Naive thymus-derived CD4-positive, alpha-beta T cell (primary cell): ENCODE measurements around the gene PIGB. TPM values are rescaled to one million over a fixed set of nuclear protein-coding genes. Genes with fewer than 3 reads are reported as not detected.
A peak's percentile ranks its signal among the peaks of the same experiment; 100 is the strongest.
"Not testable (repeated sequence)": the region's sequence is repeated elsewhere in the genome, so short reads cannot be mapped to it uniquely, and the experiment has no call there.

Experiments used
- ATAC-seq: fragments of 150-1000 bp; cut with Tn5 transposase; 2 replicates; pipeline ENCODE4 v1.10.0; 2021; ENCODE audit warnings: mild to moderate bottlenecking, moderate library complexity
- CTCF ChIA-PET: fragments of 350-600 bp; sonication (Branson Sonifier 250); formaldehyde crosslinking; loops from one replicate; lab custom pipeline; 2021; ENCODE audit warnings: antibody characterized with exemption; lab: Charles Lee
- POLR2A ChIA-PET: fragments of 350-600 bp; sonication (Branson Sonifier 250); formaldehyde crosslinking; loops from one replicate; lab custom pipeline; 2021; ENCODE audit warnings: antibody characterized with exemption, inconsistent platforms; lab: Charles Lee
- DNase-seq, 9 donors: peaks; one replicate each; pipeline versions ENCODE4 v3.0.0 to v3.0.0-alpha.2; 2020 to 2022; ENCODE audit warnings: mixed read lengths in 1 of 9
- H3K27ac ChIP-seq: one replicate; pipeline ENCODE4 v1.7.0; 2013; ENCODE audit warnings: mild to moderate bottlenecking, low read depth, low read length, moderate library complexity
- H3K27me3 ChIP-seq, 2 donors: one replicate each; pipeline ENCODE4 v1.7.0; 2013; ENCODE audit warnings: low read length in 2 of 2, mild to moderate bottlenecking in 2 of 2, moderate library complexity in 2 of 2; ENCODE audit not compliant: control insufficient read depth in 2 of 2, insufficient read depth in 2 of 2
- H3K36me3 ChIP-seq, 3 experiments: 1 replicate in 2 of 3; 2 replicates in 1 of 3; pipeline ENCODE4 v1.7.0; 2013; ENCODE audit warnings: low read length in 3 of 3, mild to moderate bottlenecking in 3 of 3, moderate library complexity in 1 of 3; ENCODE audit not compliant: insufficient read depth in 3 of 3, control insufficient read depth in 2 of 3
- H3K4me1 ChIP-seq, 2 donors: one replicate each; pipeline ENCODE4 v1.7.0; 2013; ENCODE audit warnings: low read length in 2 of 2, mild to moderate bottlenecking in 2 of 2, moderate library complexity in 1 of 2; ENCODE audit not compliant: control insufficient read depth in 2 of 2, insufficient read depth in 2 of 2
- H3K4me3 ChIP-seq: 2 replicates; pipeline ENCODE4 v1.7.0; 2013; ENCODE audit warnings: mild to moderate bottlenecking, low read length
- H3K9me3 ChIP-seq, 3 experiments: 1 replicate in 2 of 3; 2 replicates in 1 of 3; pipeline ENCODE4 v1.7.0; 2013; ENCODE audit warnings: low read length in 3 of 3; ENCODE audit not compliant: control insufficient read depth in 2 of 3
- H3K27ac Mint-ChIP-seq, 9 donors: one replicate each; pipeline ENCODE4 v1.8.0; 2020 to 2022; ENCODE audit warnings: mixed read lengths in 9 of 9, mild to moderate bottlenecking in 8 of 9, moderate library complexity in 5 of 9, inconsistent platforms in 2 of 9
- H3K27me3 Mint-ChIP-seq, 5 donors: one replicate each; pipeline ENCODE4 v1.8.0; 2021 to 2022; ENCODE audit warnings: mixed read lengths in 5 of 5, mild to moderate bottlenecking in 1 of 5
- H3K36me3 Mint-ChIP-seq, 5 donors: one replicate each; pipeline ENCODE4 v1.8.0; 2020 to 2022; ENCODE audit warnings: mixed read lengths in 5 of 5, mild to moderate bottlenecking in 3 of 5, inconsistent platforms in 1 of 5
- H3K4me1 Mint-ChIP-seq, 7 donors: one replicate each; pipeline ENCODE4 v1.8.0; 2020 to 2022; ENCODE audit warnings: mixed read lengths in 7 of 7, mild to moderate bottlenecking in 3 of 7, inconsistent platforms in 1 of 7
- H3K4me3 Mint-ChIP-seq, 10 donors: one replicate each; pipeline ENCODE4 v1.8.0; 2020 to 2022; ENCODE audit warnings: mild to moderate bottlenecking in 10 of 10, mixed read lengths in 10 of 10, moderate library complexity in 6 of 10, inconsistent platforms in 2 of 10
- H3K9me3 Mint-ChIP-seq, 11 donors: one replicate each; pipeline ENCODE4 v1.8.0; 2020 to 2022; ENCODE audit warnings: mixed read lengths in 11 of 11, mild to moderate bottlenecking in 4 of 11, inconsistent platforms in 1 of 11, moderate library complexity in 1 of 11
- intact Hi-C, 2 donors: fragments of 100-400 bp; cut with micrococcal nuclease; formaldehyde crosslinking; loops; one replicate each; pipeline ENCODE4 v1.15.1; 2023
- polyA plus RNA-seq, 2 donors: library from polyadenylated mRNA; unstranded; fragments of 300-500 nt; fragmentation: Illumina TruSeq; gene quantifications; one replicate each; pipeline ENCODE4 v1.2.3, GENCODE V29; 2021
- total RNA-seq, 6 experiments: library from RNA in 5 of 6; stranded (reverse) in 5 of 6; gene quantifications; 1 replicate in 5 of 6; 2 replicates in 1 of 6; pipeline ENCODE4 v1.2.3 and lab custom pipeline; 2021 to 2026

PIGB gene
- total and polyA plus RNA-seq, 7 experiments from 2014 or later, result 11.9 to 30.2 (median 22.4) TPM

DNA sequence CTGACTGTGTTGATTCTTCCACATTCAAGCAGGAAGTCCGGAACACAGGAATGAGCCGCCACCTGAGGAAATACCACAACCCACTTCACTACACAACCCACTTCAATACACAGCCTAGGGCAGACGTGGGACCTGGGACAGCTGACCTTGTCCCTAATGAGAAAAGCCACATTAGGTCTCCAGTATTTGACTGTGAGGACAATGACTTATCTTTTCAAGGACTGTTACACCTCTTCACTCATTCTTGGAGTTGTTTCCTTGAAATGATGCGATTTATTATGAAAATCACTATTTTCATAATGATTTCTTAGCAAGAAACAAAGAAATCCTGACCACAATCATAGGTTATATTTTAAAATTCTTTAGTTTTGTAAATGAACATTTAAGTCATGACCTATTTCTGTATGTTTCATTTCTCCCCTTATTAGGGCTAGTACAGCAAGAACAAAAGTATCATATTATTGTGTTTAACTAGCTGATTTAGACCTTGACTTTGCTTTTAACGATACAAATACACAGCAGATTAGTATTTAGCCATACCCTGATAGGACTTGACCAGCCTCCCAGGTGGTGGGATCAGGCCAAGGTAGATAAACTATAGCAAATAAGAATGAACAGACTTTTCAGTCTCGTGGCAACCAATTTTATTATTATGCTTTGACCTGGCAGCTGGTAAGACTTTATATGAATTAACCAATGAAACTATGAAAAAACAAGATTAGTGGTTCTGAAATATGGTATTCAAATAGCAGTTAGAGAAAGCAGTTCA, 35.5 kb upstream of the PIGB start:
- H3K4me1 Mint-ChIP-seq, result peaks cover 46 to 100% (median 96%) of the 10 kb centered on the region in 7 donors
- H3K36me3 Mint-ChIP-seq, result peaks cover 0 to 32% (median 0%) of the 10 kb centered on the region in 5 donors
- H3K27me3 ChIP-seq, result no peaks in the 10 kb centered on the region
- POLR2A ChIA-PET, result interaction anchor here (1.0 to 1.6 kb wide), 2 partner anchors 12 to 35 kb away, joined by 3 to 4 read pairs; no protein-coding TSS in a partner anchor
- peaks cover 38 to 76% of the 10 kb centered on the region in 2 donors for H3K4me1 ChIP-seq
- DNase-seq (no peak), ATAC-seq (no peak)
- H3K27ac ChIP-seq, result no peak overlapping the region
- H3K4me3 ChIP-seq, result peak overlapping the region; percentile 27
- H3K27me3 Mint-ChIP-seq, result no peaks in the 10 kb centered on the region
- intact Hi-C loops, result loop anchor here in 1 of 2 donors (2.0 to 10.0 kb wide), 2 partner anchors 29 to 961 kb away; partner anchors contain the start of gene RFX7
- H3K36me3 ChIP-seq, result no peaks in the 10 kb centered on the region
- CTCF ChIA-PET, result no interaction called here
- H3K9me3 ChIP-seq, result no peaks in the 10 kb centered on the region
- H3K27ac Mint-ChIP-seq, result peak overlapping the region; percentile 6 to 95 (median 74)
- H3K9me3 Mint-ChIP-seq, result no peaks in the 10 kb centered on the region
- H3K4me3 Mint-ChIP-seq, result peak overlapping the region in 1 of 10 donors; percentile 31

DNA sequence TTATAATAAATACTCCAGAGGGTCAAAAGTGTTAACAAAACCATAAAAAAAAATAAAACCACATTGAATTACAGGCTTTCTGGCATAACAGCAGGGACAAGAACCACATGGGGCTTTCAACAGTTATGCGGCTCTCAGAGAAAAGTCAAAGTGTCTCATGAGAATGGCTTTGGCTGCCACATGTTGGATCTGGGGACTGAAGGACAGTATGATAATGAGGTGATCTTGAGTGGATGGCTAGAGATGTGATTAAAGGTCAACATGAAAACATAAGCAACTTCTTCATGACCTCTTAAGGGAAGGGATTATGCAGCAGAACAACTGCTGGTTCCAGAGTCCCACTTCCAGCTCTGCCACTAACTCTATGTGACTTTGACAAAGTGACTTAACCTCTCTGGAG, 34.6 kb upstream of the PIGB start:
- Histone ChIP-seq H3K27me3 (no peaks in the 10 kb centered on the region), H3K36me3 (peaks cover 0 to 3% (median 0%) of the 10 kb centered on the region in 3 experiments), H3K9me3 (no peaks in the 10 kb centered on the region), H3K4me3 (no peak overlapping the region), H3K4me1 (peaks cover 35 to 67% of the 10 kb centered on the region in 2 donors), H3K27ac (no peak overlapping the region)
- peak overlapping the region in 1 of 10 donors; percentile 10 for H3K4me3 Mint-ChIP-seq
- intact Hi-C loops, result loop anchor here in 1 of 2 donors (10.0 kb wide), 1 partner anchor 960 kb away; the partner anchor contains the start of gene RFX7
- H3K27me3 Mint-ChIP-seq, result no peaks in the 10 kb centered on the region
- no peaks in the 10 kb centered on the region for H3K9me3 Mint-ChIP-seq
- CTCF ChIA-PET, result interaction anchor here (1.1 kb wide), 1 partner anchor 17 kb away, joined by 3 read pairs; no protein-coding TSS in a partner anchor
- no peak for ATAC-seq
- H3K36me3 Mint-ChIP-seq, result peaks cover 0 to 32% (median 0%) of the 10 kb centered on the region in 5 donors
- no peak for DNase-seq
- H3K27ac Mint-ChIP-seq, result peak overlapping the region in 6 of 9 donors; percentile 49 to 95 (median 76)
- POLR2A ChIA-PET, result no interaction called here
- peaks cover 42 to 95% (median 91%) of the 10 kb centered on the region in 7 donors for H3K4me1 Mint-ChIP-seq

DNA sequence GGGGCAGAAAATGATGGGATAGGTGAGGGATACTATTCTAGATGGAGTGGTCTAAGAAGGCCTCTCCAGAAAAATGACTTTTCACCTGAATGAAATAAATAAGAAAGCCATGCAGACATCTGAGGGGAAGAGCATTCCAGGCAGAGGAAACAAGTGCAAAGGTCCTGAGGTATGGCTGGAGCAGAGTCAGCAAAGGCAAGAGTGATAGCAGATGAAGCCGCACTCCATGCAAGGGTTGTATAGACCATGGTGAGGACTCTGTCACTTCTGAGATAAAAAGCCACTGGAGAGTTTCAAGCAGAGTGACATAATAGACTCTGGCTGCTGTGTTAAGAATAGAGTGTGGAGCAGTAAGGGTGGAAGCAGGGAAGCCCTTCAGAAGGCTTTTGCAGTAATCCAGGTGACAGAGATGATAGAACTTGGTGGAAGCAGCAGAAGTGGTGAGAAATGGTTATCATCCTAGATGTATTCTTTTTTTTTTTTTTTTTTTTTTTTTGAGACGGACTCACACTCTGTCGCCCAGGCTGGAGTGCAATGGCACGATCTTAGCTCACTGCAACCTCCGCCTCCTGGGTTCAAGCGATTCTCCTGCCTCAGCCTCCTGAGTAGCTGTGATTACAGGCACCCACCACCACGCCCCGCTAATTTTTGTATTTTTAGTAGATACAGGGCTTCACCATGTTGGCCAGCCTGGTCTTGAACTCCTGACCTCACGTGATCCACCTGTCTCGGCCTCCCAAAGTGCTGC, 32.4 kb upstream of the PIGB start:
- H3K4me3 ChIP-seq, CTCF ChIA-PET, H3K9me3 Mint-ChIP-seq, H3K9me3 ChIP-seq, H3K27me3 ChIP-seq, H3K27ac ChIP-seq, H3K27me3 Mint-ChIP-seq, DNase-seq, ATAC-seq, H3K36me3 ChIP-seq: not testable (repeated sequence)
- POLR2A ChIA-PET, result interaction anchor here (1.5 kb wide), 1 partner anchor 19 kb away, joined by 6 read pairs; no protein-coding TSS in a partner anchor
- intact Hi-C loops, result loop anchor here in 1 of 2 donors (10.0 kb wide), 1 partner anchor 958 kb away; the partner anchor contains the start of gene RFX7
- Mint-ChIP-seq H3K36me3 (peaks cover 0 to 23% (median 0%) of the 10 kb centered on the region in 5 donors), H3K27ac (peak overlapping the region in 8 of 9 donors; percentile 6 to 95 (median 85)), H3K4me1 (peaks cover 33 to 79% (median 74%) of the 10 kb centered on the region in 7 donors), H3K4me3 (peak overlapping the region in 8 of 10 donors; percentile 1 to 93 (median 38))
- peaks cover 27 to 50% of the 10 kb centered on the region in 2 donors for H3K4me1 ChIP-seq

DNA sequence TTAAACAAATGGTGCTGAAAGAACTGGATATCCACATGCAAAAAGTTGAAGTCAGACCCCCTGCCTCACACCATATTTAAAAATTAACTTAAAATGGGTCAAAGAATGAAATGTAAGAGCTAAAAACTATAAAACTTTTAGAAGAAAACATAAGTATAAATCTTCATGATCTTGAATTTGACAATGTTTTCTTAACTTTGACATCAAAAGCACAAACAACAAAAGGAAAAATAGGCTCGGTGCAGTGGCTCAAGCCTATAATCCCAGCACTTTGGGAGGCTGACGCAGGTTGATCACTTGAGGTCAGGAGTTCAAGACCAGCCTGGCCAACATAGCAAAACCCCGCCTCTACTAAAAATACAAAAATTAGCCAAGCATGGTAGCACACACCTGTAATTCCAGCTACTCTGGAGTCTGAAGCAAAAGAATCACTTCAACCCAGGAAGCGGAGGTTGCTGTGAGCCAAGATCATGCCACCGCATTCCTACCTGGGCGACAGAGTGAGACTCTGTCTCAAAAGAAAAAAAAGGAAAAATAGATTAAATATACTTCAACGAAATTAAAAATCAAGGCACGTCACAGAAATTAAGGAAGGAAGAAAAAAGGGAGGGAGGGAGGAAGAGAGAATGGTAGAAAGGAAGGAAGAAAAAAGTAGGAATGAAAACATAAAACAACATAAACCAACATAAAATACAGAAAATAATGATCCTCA, 30.9 kb upstream of the PIGB start:
- Mint-ChIP-seq H3K4me3 (peak overlapping the region; percentile 85 to 95 (median 92)), H3K27me3 (peaks cover 0 to 4% (median 0%) of the 10 kb centered on the region in 5 donors), H3K4me1 (peaks cover 33 to 64% (median 59%) of the 10 kb centered on the region in 7 donors), H3K36me3 (peaks cover 0 to 23% (median 0%) of the 10 kb centered on the region in 5 donors), H3K27ac (peak overlapping the region; percentile 87 to 95 (median 93)), H3K9me3 (no peaks in the 10 kb centered on the region)
- Histone ChIP-seq H3K27me3 (no peaks in the 10 kb centered on the region), H3K27ac (peak overlapping the region; percentile 95), H3K4me1 (peaks cover 14 to 34% of the 10 kb centered on the region in 2 donors), H3K4me3 (peak overlapping the region; percentile 90), H3K9me3 (no peaks in the 10 kb centered on the region), H3K36me3 (peaks cover 0 to 4% (median 0%) of the 10 kb centered on the region in 3 experiments)
- no peak for ATAC-seq
- intact Hi-C loops, result loop anchor here in 1 of 2 donors (10.0 kb wide), 1 partner anchor 957 kb away; the partner anchor contains the start of gene RFX7
- ChIA-PET CTCF (interaction anchor here (0.6 to 2.5 kb wide), 2 partner anchors 68 to 70 kb away, joined by 6 to 19 read pairs; no protein-coding TSS in a partner anchor), POLR2A (interaction anchor here (0.6 to 2.1 kb wide), 6 partner anchors 21 to 91 kb away, joined by 3 to 6 read pairs (median 3); partner anchors contain the start of genes PIGB and PIGBOS1)
- DNase-seq, result no peak

DNA sequence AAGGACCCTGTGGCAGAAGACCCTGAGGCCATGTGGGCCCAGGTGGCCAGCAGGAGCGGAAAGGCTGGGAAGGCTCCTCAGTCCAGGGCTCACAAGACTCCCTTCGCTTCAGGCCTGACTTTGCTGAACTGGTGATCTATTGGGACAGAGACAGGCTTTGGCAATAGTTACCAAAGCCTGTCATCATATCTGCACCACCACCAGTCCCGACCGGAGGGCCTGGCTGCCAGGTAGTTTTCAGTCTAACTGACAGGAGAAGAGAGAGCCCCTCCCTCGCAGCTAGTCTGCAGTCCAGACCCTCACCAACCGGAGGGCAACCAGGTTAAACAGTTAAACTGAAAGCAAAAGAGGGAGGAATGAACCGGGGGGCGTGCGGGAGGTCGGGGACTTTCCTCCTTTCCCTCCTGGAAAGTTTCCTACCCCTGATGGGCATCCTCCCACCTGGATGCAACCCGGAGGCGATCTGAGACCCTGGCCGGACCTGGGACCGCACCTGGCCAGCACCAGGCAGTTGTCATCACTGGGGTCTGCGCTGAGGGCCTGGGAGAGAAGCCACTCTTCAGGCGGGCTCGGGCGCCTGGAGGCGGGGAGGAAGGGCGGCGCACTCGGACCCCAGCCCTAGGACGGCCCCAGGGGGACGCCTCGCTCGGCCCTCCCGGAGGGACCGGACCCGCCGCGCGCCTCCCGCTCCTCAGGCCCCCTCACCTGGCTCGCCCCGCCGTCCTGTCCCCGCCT, 29.8 kb upstream of the PIGB start:
- peak overlapping the region; percentile 85 to 95 (median 92) for H3K4me3 Mint-ChIP-seq
- ATAC-seq, result peak; percentile 10
- CTCF ChIA-PET, result interaction anchor here (2.5 kb wide), 1 partner anchor 71 kb away, joined by 19 read pairs; no protein-coding TSS in a partner anchor

More for the DNA sequence above, 29.8 kb upstream of the PIGB start:
- no peaks in the 10 kb centered on the region for H3K27me3 ChIP-seq
- peak overlapping the region; percentile 95 for H3K27ac ChIP-seq
- peaks cover 0 to 4% (median 0%) of the 10 kb centered on the region in 3 experiments for H3K36me3 ChIP-seq
- no peaks in the 10 kb centered on the region for H3K9me3 ChIP-seq
- Mint-ChIP-seq H3K27me3 (peaks cover 0 to 4% (median 0%) of the 10 kb centered on the region in 5 donors), H3K9me3 (no peaks in the 10 kb centered on the region), H3K4me1 (peaks cover 33 to 54% (median 49%) of the 10 kb centered on the region in 7 donors), H3K36me3 (peaks cover 0 to 23% (median 0%) of the 10 kb centered on the region in 5 donors), H3K27ac (peak overlapping the region; percentile 87 to 95 (median 93))
- peak in 6 of 9 donors; percentile 10 to 43 (median 22) for DNase-seq
- peak overlapping the region; percentile 90 for H3K4me3 ChIP-seq
- peaks cover 14 to 26% of the 10 kb centered on the region in 2 donors for H3K4me1 ChIP-seq
- POLR2A ChIA-PET, result interaction anchor here (0.7 to 2.1 kb wide), 2 partner anchors 30 kb away, joined by 3 to 6 read pairs; partner anchors contain the start of genes PIGB and PIGBOS1
- intact Hi-C loops, result loop anchor here (1.0 to 10.0 kb wide), 4 partner anchors 9 to 956 kb away; partner anchors contain the start of genes CCPG1 (in 1 of the 2), PIERCE2 (in 1 of the 2) and RFX7 (in 1 of the 2)
